GM12874 (cell line): ENCODE measurements around the gene INPP5A.

ENCODE experiments used
- CTCF ChIP-seq: IDR thresholded peaks from 2 replicates; pipeline ENCODE4 v1.5.1; 2011; ENCODE audit warnings: low read depth, mild to moderate bottlenecking, control low read depth, low read length, moderate library complexity; ENCODE audit not compliant: insufficient read depth

The INPP5A gene

GRCh38 chr10:132704008-132704814, 166.6 kb downstream of the INPP5A start:
- no peak for TF ChIP-seq CTCF

GRCh38 chr10:132705173-132705572, 167.6 kb downstream of the INPP5A start:
- TF ChIP-seq CTCF: no peak

- TF ChIP-seq CTCF: no peak
These were observed 168.4 kb downstream of the INPP5A start for GRCh38 chr10:132705943-132706342.

- no peak for TF ChIP-seq CTCF
These were observed 169.1 kb downstream of the INPP5A start for GRCh38 chr10:132706701-132707100.

- TF ChIP-seq CTCF: no peak
These were observed 169.7 kb downstream of the INPP5A start for GRCh38 chr10:132707121-132707775.

- TF ChIP-seq CTCF: no peak
These were observed 170.2 kb downstream of the INPP5A start for GRCh38 chr10:132707776-132708171.

- no peak for TF ChIP-seq CTCF
These were observed 170.9 kb downstream of the INPP5A start for GRCh38 chr10:132708441-132708840.
